ENCODE results near the gene SAP30BP. TPM values are rescaled to one million over a fixed set of nuclear protein-coding genes. Genes with fewer than 3 reads are reported as not detected.

Gene SAP30BP
- total and polyA plus RNA-seq, 2 of the 8 experiments (the other 6 are each of a cell fraction or from before 2014, with no cell fraction given): 63.3 to 79.9 TPM

- no peak overlapping the region for H2BK15ac ChIP-seq (ENCODE audit: low read length)
- no peak overlapping the region for H3K14ac ChIP-seq (ENCODE audit: insufficient read length)
- no peak overlapping the region for H4K91ac ChIP-seq (replicated peaks; ENCODE audit: insufficient read length, low read length)
- no peak overlapping the region for H2BK5ac ChIP-seq (ENCODE audit: low read depth, low read length)
- H3K4me3 ChIP-seq (ENCODE audit: extremely low read depth in 1 of 4, insufficient read depth in 2 of 4, low read depth in 3 of 4, low read length in 4 of 4): no peak overlapping the region
- H2AFZ ChIP-seq (ENCODE audit: low read length): no peak overlapping the region
- no peak overlapping the region for H4K8ac ChIP-seq (ENCODE audit: extremely low read depth, insufficient read depth, low read length)
- peaks cover 0 to 2% (median 0%) of the 10 kb centered on the region in 4 experiments; a peak in 1 of 7 replicates for H3K27me3 ChIP-seq (replicated peaks in 1 of 4; ENCODE audit: control insufficient read depth in 3 of 4, extremely low read depth in 1 of 4, insufficient read depth in 3 of 4, low read length in 3 of 4)
- CTCF ChIA-PET (ENCODE audit: partially characterized antibody): interaction anchor here (1.2 to 19.5 kb wide), 18 partner anchors 10 to 135 kb away, joined by 4 to 359 read pairs (median 48); partner anchors contain the start of genes GALK1, ITGB4, SMIM5 and UNK
- no peak overlapping the region for H2BK20ac ChIP-seq (ENCODE audit: low read length)
- no peak overlapping the region for H2BK120ac ChIP-seq (replicated peaks; ENCODE audit: low read depth, low read length)
- no peak overlapping the region for H3K9ac ChIP-seq (replicated peaks in 1 of 4; ENCODE audit: extremely low read depth in 1 of 4, low read depth in 3 of 4, low read length in 3 of 4)
- H3K23me2 ChIP-seq (ENCODE audit: low read depth, low read length): no peaks in the 10 kb centered on the region; the same call in 1 of the 2 replicates
- POLR2A ChIA-PET (ENCODE audit: partially characterized antibody): interaction anchor here (1.0 to 15.1 kb wide), 3 partner anchors 13 to 119 kb away, joined by 3 to 425 read pairs (median 3); partner anchors contain the start of gene SMIM5
- TF ChIP-seq MAX (IDR thresholded peaks at IDR 0.05): no peak
- no peak for TF ChIP-seq SRF (IDR thresholded peaks at IDR 0.05; ENCODE audit: low read depth, low read length)
- no peak for TF ChIP-seq POU5F1 (IDR thresholded peaks at IDR 0.05; ENCODE audit: low read depth, low read length)
- no peak for TF ChIP-seq ATF2 (IDR thresholded peaks at IDR 0.05; ENCODE audit: low read length)
- TF ChIP-seq POLR2A (IDR thresholded peaks at IDR 0.05; ENCODE audit: control extremely low read depth in 1 of 2, low read depth in 2 of 2, low read length in 2 of 2): no peak
- H4K5ac ChIP-seq (ENCODE audit: insufficient read length, low read depth, low read length): no peak overlapping the region
- WGBS, 2 experiments (ENCODE audit: extremely low coverage in 1 of 2, insufficient coverage in 1 of 2, insufficient read length in 1 of 2, insufficient replicate concordance in 2 of 2, low coverage in 1 of 2, low lambda C conversion rate in 2 of 2, missing lambda C conversion rate in 1 of 2): 91% methylated on average over 24 of the region's 24 CpGs; no CpG with 5 or more reads in 1 of the 2 experiments
- H2AK5ac ChIP-seq (ENCODE audit: low read depth, low read length): no peak overlapping the region
- no peaks in the 10 kb centered on the region for H3K9me3 ChIP-seq (ENCODE audit: insufficient read depth in 2 of 2, low read depth in 1 of 2, low read length in 1 of 2)
- H3K79me1 ChIP-seq (ENCODE audit: low read depth, low read length): no peaks in the 10 kb centered on the region
- no peak overlapping the region for H3K18ac ChIP-seq (ENCODE audit: extremely low read depth, low read length)
- H3K36me3 ChIP-seq (ENCODE audit: control insufficient read depth in 2 of 4, insufficient read depth in 4 of 4, low read length in 3 of 4): no peaks in the 10 kb centered on the region
- H3K4me1 ChIP-seq (replicated peaks in 1 of 4; ENCODE audit: control insufficient read depth in 3 of 4, insufficient read depth in 4 of 4, low read length in 3 of 4): peaks cover 0 to 5% (median 3%) of the 10 kb centered on the region in 4 experiments; a peak in 4 of 7 replicates
- no peak for DNase-seq (ENCODE audit: low read depth in 1 of 2, low spot score in 2 of 2)
- no peak overlapping the region for H3K23ac ChIP-seq (ENCODE audit: insufficient read length)
- no peak overlapping the region for H3K4me2 ChIP-seq (ENCODE audit: insufficient read depth in 1 of 2, low read depth in 2 of 2, low read length in 2 of 2)
- H3K27ac ChIP-seq (ENCODE audit: low read depth, low read length): no peak overlapping the region
- FAIRE-seq: no peak
- no peak overlapping the region for H3K56ac ChIP-seq (replicated peaks; ENCODE audit: insufficient read length, low read depth, low read length)
- no peaks in the 10 kb centered on the region for H3K79me2 ChIP-seq (ENCODE audit: control insufficient read depth in 1 of 2, insufficient read depth in 2 of 2, low read length in 2 of 2)
- no peak overlapping the region for H2BK12ac ChIP-seq (ENCODE audit: low read depth, low read length)
- peaks cover 0 to 5% of the 10 kb centered on the region in 2 experiments for H4K20me1 ChIP-seq (replicated peaks in 1 of 2; ENCODE audit: control insufficient read depth in 1 of 2, insufficient read depth in 2 of 2, low read length in 2 of 2)
- H3K4ac ChIP-seq (replicated peaks; ENCODE audit: insufficient read length, low read depth, low read length): no peak overlapping the region
Observed at GRCh38 chr17:75751676-75752404, 84.7 kb downstream of the SAP30BP start.

Measured in H1 (cell line).